ENCODE data around the gene TSHZ3. TPM values are rescaled to one million over a fixed set of nuclear protein-coding genes. Genes with fewer than 3 reads are reported as not detected.

TSHZ3 gene
- total RNA-seq, 4 donors from 2014 or later, result 15.0 to 18.8 (median 18.1) TPM

GRCh38 chr19:31350693-31351055, 1.4 kb upstream of the TSHZ3 start:
- 0 to 1% methylated on average over 17 to 22 of the region's 63 CpGs for WGBS, 2 donors
- DNase-seq, result peak; percentile 64 to 67
- H3K9me3 ChIP-seq, result no peaks in the 10 kb centered on the region
- peaks cover 25 to 35% of the 10 kb centered on the region in 2 donors for H3K4me1 ChIP-seq
- H3K27ac ChIP-seq, result peak overlapping the region; percentile 85 to 90 (median 90)
- TF ChIP-seq CTCF (IDR thresholded peaks at IDR 0.05) (no peak), POLR2A (IDR thresholded peaks at IDR 0.05) (peak in 1 of 2 donors; percentile 66)
- intact Hi-C loops (cut with DNase I), result no loop called here
- H3K27me3 ChIP-seq, result no peaks in the 10 kb centered on the region
- H3K36me3 ChIP-seq, result no peaks in the 10 kb centered on the region
- peak overlapping the region; percentile 53 to 97 (median 93) for H3K4me3 ChIP-seq (replicated peaks in 1 of 3)

GRCh38 chr19:31350033-31350692, 927 bp upstream of the TSHZ3 start:
- Histone ChIP-seq H3K4me1 (peaks cover 25 to 35% of the 10 kb centered on the region in 2 donors), H3K9me3 (no peaks in the 10 kb centered on the region), H3K27me3 (no peaks in the 10 kb centered on the region), H3K27ac (peak overlapping the region; percentile 85 to 90 (median 90)), H3K4me3 (replicated peaks in 1 of 3) (peak overlapping the region; percentile 35 to 97 (median 93)), H3K36me3 (no peaks in the 10 kb centered on the region)
- TF ChIP-seq POLR2A (IDR thresholded peaks at IDR 0.05), result no peak
- TF ChIP-seq CTCF (IDR thresholded peaks at IDR 0.05), result no peak
- WGBS, 2 donors, result 3 to 4% methylated on average over 11 to 14 of the region's 61 CpGs
- intact Hi-C loops (cut with DNase I), result no loop called here
- peak; percentile 37 to 53 for DNase-seq

GRCh38 chr19:31348481-31349159, 616 bp downstream of the TSHZ3 start:
- Histone ChIP-seq H3K4me1 (peaks cover 26 to 44% of the 10 kb centered on the region in 2 donors), H3K4me3 (replicated peaks in 1 of 3) (peak overlapping the region; percentile 80 to 97 (median 96))

GRCh38 chr19:31347828-31348392, 1.3 kb downstream of the TSHZ3 start:
- peaks cover 26 to 44% of the 10 kb centered on the region in 2 donors for H3K4me1 ChIP-seq
- peak overlapping the region; percentile 80 to 97 (median 96) for H3K4me3 ChIP-seq (replicated peaks in 1 of 3)
- WGBS, 2 donors, result 60 to 61% methylated on average over 11 of the region's 11 CpGs
- H3K27ac ChIP-seq, result peak overlapping the region; percentile 85 to 90 (median 89)
- no peaks in the 10 kb centered on the region for H3K36me3 ChIP-seq
- no peak for TF ChIP-seq POLR2A (IDR thresholded peaks at IDR 0.05)
- TF ChIP-seq CTCF (IDR thresholded peaks at IDR 0.05), result no peak
- no peak for DNase-seq
- intact Hi-C loops (cut with DNase I), result no loop called here
- no peaks in the 10 kb centered on the region for H3K9me3 ChIP-seq
- no peaks in the 10 kb centered on the region for H3K27me3 ChIP-seq

More at GRCh38 chr19:31348481-31349159, 616 bp downstream of the TSHZ3 start:
- Histone ChIP-seq H3K27me3 (no peaks in the 10 kb centered on the region), H3K9me3 (no peaks in the 10 kb centered on the region), H3K36me3 (no peaks in the 10 kb centered on the region), H3K27ac (peak overlapping the region; percentile 85 to 90 (median 89))
- DNase-seq, result peak; percentile 55 to 56
- no peak for TF ChIP-seq POLR2A (IDR thresholded peaks at IDR 0.05)
- no peak for TF ChIP-seq CTCF (IDR thresholded peaks at IDR 0.05)
- 1 to 2% methylated on average over 43 to 45 of the region's 61 CpGs for WGBS, 2 donors
- intact Hi-C loops (cut with DNase I), result no loop called here
